GM21423 (cell line): ENCODE measurements around the gene BBLN.
"Not testable (repeated sequence)": the region's sequence is repeated elsewhere in the genome, so short reads cannot be mapped to it uniquely, and the experiment has no call there.

Source experiments
- ATAC-seq: cut with Tn5 transposase; IDR thresholded peaks from one replicate; pipeline ENCODE4 v1.9.1; 2021; ENCODE audit warnings: mild to moderate bottlenecking, moderate library complexity; ENCODE audit not compliant: unreplicated experiment

The BBLN gene

DNA sequence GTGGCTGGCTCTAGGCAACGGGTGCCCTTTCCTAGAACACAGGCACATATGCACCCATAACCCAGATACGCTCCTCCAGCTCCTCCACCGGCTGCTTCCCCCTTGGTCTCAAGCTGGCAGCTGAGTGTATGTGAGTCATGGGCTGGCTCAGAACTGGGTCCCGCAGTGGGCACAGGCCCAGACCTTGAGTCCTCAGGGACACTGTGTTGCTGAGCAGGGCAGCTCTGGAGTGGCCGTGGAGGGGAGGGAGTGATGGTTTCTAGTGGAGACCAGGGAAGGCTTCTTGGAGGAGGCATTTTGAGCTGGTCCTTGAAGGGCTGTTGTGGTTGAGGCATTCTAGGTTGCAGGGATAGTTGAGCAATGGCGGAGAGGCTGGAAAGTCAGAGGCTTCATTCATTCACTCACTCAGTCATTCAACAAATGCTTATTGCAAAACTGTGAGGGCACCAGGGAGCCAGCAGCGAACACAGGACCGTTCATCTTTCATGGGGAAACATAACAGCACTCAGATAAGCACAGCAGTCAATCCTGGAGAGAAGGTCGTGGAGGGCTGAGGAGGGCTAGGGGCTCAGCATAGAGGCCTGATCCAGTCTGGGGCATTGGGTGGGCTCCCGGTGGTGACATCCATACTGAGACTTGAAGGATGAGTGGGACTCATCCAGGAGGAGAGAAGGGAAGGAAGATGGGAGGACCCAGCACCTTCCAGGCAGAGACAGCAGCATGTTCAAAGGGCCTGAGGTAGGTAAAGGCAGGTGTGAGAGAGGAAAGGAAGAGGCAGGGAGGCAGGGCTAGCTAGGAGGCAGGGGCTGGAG, 2.4 kb downstream of the BBLN start:
- no peak for ATAC-seq

DNA sequence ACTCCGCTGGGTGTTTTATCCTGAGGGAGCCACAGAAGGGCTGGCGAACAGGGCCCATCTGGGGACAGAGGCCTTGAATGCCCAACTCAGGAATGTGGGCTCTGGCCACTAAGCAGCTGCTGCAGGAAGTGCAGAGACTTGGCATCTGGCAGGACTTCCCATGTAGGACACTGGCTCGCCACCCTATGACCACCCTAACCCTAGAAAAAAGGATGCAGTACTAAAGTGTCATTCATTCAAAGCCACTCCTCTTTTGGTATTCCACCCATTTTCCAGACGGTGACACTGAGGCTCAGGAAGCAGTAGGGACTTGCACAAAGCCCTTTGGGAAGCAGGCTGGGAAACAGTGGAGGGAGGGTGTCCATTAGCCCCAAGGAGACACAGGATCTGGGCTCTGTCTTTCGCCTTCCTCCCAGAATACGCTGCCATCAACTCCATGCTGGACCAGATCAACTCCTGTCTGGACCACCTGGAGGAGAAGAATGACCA, 3.0 kb downstream of the BBLN start:
- no peak for ATAC-seq

DNA sequence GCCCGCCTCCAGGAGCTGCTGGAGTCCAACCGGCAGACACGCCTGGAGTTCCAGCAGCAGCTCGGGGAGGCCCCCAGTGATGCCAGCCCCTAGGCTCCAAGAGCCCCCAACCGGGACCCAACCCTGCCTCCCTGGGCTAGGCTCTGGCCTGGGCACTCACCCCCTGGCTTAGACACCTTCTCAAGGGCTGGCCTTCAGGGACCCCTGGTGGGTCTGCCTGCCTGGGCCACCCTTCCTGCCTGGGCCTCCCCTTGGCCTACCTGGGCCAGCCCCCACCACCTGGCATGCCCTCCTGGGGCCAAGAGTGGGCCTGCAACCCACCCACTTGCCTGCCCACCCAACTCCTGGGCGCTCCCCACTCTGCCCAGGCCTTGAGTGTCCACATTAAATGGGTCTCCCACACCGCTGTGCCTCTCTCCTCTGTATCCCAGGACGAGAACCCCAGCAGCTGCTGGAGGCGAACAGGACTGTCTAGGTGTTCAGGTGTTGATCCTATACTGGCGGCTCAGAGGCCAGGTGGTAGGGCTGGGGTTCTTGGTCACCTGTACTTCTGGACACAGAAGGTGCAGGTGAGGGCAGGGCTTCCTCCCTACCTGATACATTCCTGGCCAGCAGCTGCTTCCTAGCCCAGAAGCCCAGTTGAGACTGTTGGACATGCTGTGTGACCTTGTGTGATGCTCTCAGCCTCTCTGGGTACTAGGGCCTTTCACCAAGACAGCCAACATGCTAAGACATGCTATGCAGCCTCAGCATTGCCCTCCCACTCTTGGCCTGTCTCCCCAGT, 3.6 kb downstream of the BBLN start:
- no peak for ATAC-seq

DNA sequence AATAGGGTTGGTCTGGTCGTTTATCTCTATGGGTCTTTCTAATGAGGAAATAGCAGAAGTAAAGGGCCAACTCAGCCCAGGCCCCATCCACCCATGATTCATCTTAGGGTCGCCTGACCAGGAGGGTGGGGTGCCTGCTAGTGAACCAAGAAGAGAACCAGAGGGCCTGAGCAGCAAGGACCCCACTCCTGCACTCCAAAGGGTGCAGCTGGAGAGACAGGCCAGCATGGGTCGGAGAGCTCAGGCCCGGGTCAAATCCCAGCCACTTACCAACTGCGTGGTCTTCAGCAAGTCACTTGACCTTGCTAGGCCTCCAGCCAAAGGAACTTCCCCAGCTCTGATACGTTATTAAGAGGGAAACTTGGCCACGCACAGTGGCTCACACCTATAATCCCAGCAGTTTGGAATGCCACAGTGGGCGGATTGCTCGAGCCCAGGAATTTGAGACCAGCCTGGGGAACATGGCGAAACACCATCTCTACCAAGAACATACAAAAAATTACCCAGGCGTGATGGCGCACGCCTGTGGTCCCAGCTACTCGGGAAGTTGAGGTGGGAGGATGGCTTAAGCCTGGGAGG, 4.3 kb downstream of the BBLN start:
- ATAC-seq, result no peak

DNA sequence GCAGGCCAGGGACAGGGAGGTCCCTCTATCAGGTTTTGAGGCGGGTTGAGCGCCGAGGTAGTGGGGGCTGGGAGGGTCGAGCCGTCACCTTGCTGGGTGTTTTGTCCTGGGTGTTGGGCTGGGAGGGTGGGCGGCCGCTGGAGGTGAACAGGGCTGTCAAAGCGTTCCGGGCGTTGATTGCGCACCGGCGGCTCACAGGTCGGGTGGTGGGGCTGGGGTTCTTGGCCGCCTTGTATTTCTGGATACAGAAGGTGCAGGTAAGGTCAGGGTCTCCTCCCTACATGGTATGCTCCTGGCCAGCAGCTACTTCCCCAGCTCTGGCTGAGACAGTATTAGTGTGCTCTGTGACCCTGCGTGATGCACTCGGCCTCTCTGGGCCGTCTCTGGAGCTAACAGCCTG, 6.1 kb downstream of the BBLN start:
- ATAC-seq, result no peak

DNA sequence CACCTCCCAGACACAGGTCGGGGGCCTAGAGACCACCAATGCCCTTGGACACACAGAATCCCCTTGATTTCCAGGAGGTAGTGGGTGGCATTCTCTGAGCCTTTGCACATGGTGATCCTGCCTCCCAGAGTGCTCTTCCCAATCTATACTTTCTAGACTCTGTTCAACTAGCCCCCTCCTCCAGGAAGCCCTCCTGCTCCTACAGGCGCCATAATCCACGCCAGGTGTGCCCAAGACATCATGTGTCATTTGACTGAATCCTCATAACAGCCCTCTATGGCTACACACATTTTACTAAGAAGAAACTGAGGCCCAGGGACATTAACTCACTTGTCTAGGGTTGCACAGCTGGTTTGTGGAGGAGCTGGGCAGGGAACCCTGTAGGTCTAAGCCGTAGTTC, 7.1 kb downstream of the BBLN start:
- no peak for ATAC-seq

DNA sequence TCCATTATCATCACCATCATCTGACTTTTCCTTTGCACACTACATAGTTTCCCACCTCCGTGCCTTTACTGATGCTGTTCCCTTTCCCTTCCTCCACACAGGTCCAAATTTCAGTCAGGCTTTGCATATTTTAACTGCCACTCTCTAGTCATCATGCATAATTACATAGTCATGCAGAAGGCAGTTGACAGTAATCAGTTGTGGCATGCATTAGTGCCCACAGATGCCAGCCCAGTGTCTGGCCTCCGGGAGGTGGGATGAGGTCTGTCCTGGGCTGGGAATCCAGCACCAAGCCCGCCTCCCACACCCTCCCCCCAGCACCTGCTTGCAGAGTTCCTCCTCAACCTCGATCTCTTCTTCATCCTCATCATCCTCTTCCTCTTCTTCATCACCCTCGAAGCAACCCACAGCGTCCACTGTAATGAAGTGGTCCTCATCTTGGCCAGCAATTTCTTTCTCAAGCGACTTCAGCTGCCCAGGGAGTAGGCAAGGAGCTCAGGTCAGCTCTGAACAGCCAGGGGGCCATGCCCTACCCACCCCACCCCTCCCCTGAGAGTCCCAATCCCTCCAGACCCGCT, 8.8 kb downstream of the BBLN start:
- ATAC-seq, result no peak

DNA sequence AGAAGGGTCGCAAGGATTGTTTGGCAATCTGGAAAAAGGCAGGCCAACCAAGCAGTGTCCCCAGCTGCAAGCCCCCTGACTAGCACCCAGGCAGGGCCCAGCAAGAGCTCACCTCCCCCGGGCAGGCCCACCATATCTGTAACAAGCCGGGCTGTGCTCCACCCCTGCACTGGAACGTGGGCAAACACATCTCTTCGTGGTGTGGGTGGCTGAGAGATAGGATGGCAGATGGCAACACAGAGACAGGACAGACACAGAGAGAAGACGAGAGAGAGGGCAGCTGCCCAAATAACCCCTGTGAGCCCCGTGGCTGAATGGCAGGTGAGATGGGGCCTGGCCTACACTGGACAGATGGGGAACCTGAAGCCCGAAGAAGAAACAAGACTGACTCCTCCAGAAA, 9.4 kb downstream of the BBLN start:
- ATAC-seq, result no peak

DNA sequence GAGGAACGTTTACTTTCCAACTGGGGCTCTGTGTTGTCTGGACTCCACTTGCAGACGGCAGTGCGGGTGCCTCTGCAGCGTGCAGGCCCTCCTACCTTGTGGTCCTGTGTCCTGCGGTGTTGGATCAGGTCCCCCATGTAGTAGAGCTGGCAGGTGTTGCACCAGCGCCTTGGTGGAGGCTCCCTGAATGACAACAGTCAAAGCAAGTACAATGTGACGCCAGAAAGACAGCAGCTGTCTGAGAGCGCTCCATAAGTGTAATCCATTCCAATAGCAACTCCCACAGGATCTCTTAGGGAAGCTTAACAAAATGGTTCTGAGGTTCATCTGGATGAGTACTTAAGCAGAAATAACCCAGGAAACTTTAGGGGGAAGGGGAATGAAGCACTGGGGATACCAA, 9.9 kb downstream of the BBLN start:
- no peak for ATAC-seq

DNA sequence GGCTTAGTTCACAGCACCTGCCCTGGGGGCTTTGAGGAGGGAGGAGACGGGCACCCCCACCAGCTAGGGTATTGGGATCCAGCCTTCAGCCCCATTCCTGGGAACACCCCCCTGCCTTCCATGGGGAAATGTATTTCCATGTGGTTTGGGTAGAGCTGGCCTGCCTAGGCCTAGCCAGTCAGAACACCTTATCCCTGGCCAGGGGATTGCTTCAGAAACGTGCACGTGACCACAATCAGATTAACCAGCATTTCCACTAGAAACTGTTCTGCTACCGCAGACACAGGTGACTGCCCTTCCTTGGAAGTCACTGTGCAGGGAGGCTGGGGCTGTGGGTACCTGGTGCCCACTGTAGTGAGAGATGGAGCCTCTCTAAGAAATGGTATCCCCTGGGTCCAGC, 14.0 kb downstream of the BBLN start:
- no peak for ATAC-seq

DNA sequence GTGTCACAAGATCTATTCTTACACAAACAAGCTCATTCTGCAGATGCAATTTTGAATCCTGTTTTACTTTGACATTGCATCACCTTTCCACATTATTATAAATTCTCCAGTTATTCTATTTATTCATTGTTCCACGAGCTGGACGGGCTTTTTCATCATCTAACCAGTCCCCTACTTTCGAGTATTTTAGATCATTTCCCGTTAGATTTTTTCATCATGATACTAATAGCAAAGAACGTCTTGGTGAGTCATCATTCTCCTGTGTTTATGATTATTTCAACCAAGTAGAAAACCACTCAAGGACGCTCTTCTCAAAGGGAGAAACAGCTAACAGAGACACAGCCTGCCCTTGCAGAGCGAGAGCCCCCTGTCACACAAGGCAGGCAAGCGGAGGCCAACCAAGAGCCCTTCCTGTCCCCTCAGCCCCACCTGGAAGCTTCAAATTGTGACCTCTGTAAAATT, 15.1 kb downstream of the BBLN start:
- ATAC-seq, result no peak

DNA sequence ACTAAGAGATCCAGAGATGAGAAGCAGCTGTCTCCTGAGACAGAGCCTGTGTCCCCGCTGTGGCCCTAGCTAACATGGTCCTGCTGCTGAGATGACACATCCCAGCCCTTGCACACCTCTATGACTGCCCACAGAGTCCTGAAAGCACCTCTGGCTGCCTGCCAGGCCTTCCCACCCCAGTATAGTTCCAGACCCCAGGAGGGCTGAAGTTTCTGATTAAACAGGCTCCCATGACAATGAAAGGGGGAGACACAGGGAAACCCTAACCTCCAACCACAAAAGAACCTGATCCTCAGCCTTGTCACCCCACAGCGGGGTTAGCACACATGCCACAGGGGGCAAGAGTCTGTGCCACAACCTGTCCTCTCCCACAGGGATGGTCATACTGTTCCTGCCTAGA, 15.7 kb downstream of the BBLN start:
- ATAC-seq, result no peak

DNA sequence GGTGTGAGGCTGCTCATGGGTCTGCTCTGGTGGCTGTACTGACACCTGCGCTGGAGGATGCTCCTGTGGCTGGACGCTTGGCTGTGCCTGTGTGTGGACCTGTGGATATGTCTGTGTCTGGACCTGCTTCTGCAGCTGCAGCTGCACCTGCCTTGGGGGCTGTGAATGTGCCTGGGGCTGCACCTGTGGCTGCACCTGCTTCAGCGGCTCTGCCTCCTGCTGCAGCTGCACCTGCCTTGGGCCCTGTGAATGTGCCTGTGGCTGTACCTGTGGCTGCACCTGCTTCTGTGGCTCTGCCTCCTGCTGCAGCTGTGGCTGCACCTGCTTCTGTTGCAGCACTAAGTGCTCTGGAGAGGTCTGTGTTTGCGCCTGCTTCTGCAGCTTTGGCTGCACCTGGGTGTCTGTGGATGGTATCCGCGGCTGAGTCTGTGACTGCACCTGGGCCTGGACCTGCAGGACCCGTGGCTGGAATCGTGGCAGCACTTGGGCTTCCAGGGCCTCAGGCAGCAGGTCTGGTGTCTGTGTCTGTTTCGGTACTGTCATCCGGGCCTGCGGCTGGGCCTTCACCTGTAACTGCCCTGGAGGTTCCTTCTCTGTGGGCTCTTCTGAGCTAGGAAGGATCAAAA, 18.9 kb downstream of the BBLN start:
- ATAC-seq, result no peak

DNA sequence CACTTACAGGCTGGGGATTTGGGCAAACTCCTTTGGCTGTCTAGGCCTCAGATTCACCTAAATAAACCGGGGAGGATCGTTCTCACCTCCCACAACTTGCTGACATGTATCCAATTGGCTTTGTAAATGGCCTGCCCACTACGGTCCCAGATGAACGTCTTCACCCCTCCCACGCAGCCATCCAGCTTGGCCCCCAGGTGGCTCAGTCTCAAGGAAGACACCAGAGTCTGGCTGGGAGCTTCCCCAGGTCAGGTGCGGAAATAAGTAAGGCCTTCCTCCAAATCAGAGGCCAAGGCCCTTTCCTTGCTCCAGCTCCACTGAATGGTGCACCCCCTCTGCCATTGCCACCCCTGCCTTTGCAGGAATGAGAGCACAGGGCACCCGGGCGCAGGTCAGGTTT, 19.9 kb downstream of the BBLN start:
- no peak for ATAC-seq

DNA sequence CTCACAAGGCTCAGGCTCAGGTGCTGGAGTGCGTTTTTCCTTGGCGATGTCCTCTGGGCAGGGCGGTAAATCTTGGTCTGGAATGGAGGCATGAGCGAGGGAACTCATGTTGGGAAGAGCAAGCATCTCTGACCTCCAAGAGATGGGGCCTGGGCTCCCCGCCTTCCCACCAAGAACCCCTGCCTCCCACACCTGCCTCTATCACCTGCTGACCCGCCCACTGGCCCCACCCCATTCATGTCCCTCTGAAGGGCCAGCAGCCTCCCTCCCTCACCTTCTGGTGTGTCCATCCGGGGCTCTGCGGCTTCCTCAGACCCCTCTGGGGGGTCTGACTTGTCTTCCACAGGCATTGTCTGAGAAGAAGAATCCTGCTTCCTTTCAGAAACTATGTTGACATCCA, 20.4 kb downstream of the BBLN start:
- ATAC-seq, result no peak

DNA sequence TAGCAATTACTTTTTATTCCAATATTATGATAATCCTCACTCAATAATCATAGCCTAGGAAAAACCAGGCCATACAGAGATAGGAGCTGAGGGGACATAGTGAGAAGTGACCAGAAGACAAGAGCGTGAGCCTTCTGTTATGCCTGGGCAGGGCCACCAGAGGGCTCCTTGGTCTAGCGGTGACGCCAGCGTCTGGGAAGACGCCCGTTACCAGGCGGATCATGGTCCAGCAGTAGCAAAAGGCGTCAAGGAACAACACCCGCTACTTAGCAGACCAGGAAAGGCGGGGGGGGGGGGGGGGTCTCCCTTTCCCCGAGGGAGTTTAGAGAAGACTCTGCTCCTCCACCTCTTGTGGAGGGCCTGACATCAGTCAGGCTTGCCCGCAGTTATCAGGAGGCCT, 21.4 kb downstream of the BBLN start:
- ATAC-seq, result not testable (repeated sequence)

DNA sequence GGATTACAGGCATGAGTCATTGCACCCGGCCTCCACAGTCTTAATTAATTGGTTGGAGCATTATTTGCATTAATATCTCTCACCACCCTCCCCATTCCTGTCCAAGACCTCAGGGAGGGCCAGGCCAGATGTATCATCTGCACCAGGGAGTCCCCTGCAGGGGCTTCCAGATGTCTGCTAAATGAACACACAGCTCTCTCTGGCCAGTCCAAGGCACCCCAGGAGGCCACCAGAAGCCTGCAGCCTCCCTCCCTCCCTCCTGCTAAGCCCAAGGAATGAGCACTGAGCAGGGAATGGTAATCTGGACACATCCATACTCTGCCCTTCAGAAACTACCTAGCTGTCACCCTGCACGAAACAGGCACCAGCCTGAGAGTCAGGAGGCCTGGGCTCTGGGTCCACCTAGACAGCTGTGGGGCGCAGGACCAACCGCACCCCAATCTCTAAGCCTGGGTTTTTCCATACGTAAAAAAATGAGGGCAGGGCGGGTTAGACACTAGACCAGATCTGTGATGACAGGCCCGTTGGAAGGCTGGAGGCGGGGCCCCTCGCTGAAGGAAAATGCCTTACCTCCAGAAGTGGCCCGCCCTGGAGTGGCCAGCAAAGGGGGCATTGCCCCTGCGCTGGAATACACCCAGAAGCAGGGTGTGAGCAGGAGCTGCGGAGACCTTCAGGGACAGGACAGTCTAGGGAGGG, 23.0 kb downstream of the BBLN start:
- ATAC-seq, result no peak

DNA sequence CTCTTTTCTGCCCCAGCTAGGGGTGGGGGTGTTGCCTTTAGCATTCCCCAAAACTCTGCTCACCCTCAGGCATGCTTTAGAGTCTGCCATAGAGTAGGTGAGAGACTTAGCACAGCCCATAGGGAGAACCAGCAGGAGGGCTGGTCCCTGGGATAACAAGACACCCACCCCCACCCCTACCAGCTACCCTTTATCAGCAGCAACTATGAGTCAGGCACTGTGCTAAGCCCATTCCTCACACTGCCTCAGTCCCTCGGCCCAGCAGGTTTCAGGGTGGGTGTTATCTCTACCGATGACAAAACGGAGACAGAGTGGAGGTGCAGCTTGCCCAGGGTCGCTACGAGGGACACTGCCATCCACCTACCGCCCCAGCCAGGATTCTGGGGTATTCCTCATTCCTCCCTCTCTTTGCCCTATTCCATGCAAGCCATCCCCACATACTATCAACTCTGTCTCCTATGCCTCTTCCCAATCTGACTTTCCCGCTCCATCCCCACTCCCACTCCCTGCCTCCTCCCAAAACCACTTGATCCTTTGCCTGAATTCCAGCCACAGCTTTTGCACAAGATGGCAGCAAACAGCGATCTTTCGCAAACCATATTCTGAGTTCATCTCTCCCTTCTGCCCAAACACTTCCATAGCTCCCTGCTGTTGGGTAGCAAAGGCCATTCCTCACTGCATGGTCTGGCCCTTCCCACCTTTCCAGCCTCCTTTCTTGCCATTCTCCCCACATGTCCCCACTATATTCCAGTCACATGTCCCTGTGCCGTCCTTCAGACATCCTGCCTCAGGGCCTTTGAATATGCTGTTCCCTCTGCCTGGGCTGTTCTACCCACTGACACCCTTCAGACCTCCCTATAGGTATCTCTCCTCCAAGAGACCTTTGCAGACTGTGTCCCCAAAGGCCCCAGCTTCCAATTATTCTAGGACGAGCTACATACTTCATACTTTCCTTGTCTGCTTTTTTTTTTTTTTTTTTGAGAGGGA, 26.2 kb downstream of the BBLN start:
- ATAC-seq, result no peak

DNA sequence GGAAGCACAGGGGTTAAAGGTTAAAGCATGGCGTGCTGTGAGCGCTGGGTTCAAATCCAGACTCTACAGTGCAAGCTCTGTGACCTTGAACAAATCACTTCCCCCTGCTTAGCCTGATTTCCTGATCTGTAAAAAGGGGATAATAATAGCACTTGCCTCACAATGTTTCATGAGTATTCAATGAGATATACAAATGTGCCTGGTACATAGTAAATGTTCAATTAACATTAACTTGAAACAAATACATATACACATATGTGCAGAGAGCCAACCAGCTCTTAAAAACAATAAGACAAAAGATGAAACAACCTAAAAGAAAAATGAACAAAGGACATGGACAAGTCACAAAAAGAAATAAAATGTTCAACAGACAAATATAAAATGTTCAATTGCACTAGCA, 27.3 kb downstream of the BBLN start:
- ATAC-seq, result no peak
